Measurements from ENCODE around the gene DOK5.
A peak's percentile ranks its signal among the peaks of the same experiment; 100 is the strongest.

DOK5 gene

DNA sequence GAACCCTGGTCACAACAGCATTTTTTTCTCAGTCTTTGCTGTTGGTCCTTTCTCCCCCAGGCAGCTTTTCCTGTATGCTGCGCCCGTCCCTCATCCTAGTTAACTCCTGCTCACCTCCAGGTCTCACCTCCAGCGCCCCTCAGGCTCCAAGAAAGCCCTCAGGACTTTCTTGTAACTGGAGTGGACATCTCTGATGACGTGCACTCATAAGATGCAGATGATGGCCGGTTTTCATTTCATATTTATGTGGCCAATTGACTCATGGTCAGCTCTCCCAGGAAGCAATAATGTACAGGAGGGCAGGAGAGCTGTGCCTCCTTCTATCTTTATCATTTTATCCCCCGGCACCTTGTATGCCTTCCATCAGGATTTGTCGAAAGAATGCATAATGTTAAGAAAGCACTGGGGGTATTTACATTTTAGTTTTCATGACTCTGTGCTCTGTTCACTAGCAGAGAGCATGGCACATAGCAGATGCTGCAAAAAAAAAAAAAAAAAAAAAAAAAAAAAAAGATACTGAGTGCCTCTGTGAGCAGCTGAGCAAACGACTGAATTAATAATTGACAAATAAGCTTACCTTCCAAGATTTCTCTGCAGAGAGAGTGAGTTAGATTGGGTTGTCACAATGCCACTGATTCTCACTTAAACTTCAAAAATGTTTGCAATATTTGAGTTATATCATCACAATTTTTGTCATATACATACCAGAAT, 170.2 kb downstream of the DOK5 start:
- no peak for DNase-seq (ENCODE audit: low read depth in 3 of 3)

DNA sequence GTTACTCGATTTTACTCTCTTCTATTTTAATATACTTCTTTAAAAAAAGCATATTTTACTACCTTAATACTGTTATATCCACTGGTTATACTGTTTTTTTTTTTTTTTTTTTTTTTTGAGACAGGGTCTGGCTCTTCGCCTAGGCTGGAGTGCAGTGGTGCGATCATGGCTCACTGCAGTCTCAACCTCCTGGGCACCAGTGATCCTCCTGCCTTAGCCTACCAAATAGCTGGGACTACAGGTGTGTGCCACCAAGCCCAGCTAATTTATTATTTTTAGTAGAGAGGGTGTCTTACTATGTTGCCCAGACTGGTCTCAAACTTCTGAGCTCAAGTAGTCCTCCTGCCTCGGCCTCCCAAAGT, 170.7 kb downstream of the DOK5 start:
- no peak for DNase-seq (ENCODE audit: low read depth in 3 of 3)

GRCh38 chr20:54648421-54649142, 173.2 kb downstream of the DOK5 start:
- DNase-seq (ENCODE audit: low read depth in 3 of 3) = no peak

- peak; percentile 52 to 62 (median 53) for DNase-seq (ENCODE audit: low read depth in 3 of 3)
These were observed 174.1 kb downstream of the DOK5 start for GRCh38 chr20:54649511-54649962.

DNA sequence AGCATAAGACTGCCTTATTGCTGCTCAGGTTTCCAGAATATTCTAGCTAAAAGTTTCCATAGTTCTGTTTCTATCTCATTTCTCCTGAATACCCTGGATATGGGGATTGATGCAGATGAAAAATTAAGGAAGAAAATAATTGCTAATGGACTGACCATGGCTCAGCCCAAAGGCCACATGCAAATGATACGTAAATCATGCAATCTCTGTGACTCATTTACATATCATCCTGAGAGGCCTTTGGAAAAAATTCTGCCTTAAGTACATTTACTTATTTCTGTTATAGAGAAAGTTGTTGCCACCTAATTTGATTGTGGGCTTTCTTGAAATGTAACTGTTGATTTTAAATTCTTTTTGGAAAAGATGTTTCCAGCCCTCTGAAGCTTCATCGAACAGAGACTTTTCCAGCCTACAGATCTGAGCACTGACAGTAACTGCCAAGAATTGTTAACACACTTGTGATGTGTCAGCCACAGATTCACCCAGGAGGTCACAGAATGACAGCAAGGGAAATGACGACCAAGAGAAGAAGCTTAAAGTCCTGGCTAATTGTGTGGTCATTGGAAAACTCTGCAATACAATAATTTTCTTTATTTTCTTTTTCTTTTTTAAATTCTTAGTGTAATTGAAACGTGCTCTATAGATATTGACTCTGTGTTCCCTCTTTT, 174.8 kb downstream of the DOK5 start:
- no peak for DNase-seq (ENCODE audit: low read depth in 3 of 3)

GRCh38 chr20:54651252-54651651, 175.9 kb downstream of the DOK5 start:
- no peak for DNase-seq (ENCODE audit: low read depth in 3 of 3)

- DNase-seq (ENCODE audit: low read depth in 3 of 3) = no peak
These were observed 179.1 kb downstream of the DOK5 start for GRCh38 chr20:54654450-54654849.

DNA sequence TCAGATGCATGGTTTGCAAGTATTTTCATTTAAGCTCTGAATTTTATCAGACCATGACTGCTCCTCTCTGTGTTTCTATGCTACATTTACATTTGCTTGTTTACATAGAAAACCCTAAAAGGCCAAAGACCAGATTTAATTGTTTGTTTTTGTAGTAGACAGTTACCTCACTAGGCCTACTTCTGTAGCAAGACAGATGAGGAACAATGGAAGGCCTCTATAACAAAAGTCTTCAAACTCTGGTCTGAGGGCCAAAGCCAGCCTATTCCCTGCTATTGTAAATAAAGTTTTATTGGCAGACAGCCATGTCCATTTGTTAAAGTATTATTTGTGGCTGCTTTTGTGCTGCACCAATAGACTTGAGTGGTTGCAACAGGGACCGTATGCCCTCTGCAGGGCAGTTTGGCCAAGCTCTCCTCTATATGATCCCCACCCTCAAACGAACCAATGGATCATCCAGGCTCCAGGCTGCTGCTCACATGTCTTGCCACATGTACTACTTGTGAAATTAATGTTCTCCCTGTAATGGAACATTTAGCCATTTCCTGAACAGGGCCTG, 182.0 kb downstream of the DOK5 start:
- DNase-seq (ENCODE audit: low read depth in 3 of 3) = no peak

DNA sequence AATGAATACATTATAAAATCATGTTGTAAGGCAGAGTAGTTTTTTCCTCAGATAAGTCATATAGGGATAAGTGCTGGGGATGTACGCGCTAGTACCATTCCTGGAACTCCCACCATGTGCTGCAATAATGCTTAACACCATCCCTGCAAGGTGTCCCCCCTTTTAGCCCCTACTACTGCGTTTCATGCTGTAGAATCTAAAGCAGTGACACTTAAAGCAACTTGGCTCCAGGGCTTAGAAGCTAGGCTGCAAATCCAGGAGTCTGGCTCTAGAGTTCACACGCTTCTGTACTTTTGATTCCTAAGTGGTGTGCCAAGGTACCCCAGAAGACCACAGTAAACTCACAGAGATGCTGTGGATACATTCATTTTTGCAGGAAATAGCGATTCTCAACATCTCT, 183.1 kb downstream of the DOK5 start:
- no peak for DNase-seq (ENCODE audit: low read depth in 3 of 3)

- DNase-seq (ENCODE audit: low read depth in 3 of 3) = no peak
These were observed 185.9 kb downstream of the DOK5 start for GRCh38 chr20:54661265-54661664.

GRCh38 chr20:54661880-54662465, 186.6 kb downstream of the DOK5 start:
- no peak for DNase-seq (ENCODE audit: low read depth in 3 of 3)

DNA sequence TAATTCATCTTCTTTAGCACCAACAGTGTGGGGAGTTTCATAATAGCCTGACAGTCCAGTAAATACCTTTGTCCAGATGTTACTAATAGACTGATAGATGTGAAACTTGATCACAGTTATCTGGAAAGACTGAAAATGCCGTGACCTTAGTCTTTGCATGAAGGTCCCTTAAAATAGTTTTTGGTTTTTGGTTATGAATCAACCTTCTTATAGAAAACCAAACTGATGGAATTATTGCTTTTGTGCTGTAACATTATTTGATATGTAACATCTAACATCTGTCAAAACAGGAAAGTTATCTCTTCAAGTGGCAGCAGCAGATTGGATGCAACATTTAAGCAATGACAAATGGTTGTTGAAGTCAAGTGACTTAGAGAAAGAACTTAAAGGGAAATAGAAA, 190.4 kb downstream of the DOK5 start:
- no peak for DNase-seq (ENCODE audit: low read depth in 3 of 3)

DNA sequence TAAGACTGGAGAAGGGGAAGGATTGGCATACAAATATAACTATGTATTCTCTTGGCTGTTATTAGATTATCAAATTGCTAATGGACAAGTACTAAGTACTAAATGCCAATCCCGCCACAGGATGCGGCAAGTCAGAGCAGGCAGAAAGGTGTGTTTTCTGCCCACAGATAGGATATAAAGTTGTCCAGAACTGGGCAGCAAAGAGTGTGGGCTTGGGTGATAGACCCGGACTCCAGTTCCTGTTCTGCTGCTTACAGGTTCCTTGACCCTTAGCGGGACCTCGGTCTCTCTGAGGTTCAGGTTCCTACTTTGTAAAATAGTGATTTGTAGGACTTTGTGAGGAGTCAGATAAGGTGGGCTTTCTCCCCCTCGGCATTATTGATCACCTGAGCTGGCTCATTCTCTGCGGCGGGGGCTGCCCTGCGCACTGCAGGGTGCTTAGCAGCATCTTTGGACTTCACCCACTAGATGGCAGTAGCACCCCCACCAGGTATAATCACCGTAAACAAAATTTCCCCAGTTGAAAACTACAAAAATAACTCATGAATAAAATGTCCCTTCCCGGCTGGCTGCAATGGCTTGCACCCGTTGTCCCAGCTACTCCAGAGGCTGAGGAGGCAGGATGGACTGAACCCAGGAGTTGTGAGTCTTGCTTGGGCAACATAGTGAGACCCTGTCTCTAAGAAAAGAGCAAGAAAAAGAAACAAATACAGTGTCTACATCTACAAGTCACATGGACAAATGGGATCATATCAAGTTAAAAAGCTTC, 193.1 kb downstream of the DOK5 start:
- peak; percentile 4 to 16 (median 8) for DNase-seq (ENCODE audit: low read depth in 3 of 3)

DNA sequence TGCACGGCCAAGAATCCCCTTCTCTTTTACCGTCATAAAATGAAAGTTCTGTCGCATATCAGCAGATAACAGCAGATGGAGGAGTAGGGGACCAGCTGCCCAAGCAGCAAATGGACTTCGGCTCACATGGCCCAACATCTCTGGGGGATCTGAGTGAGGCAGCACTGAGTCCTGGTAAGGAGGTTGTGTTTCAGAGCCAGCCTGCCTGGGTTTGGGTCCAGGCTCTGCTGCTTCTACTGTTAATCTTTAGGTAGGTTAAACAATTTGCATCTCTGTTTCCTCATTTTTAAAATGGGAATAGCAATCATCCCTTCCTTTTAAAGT, 193.6 kb downstream of the DOK5 start:
- no peak for DNase-seq (ENCODE audit: low read depth in 3 of 3)

DNA sequence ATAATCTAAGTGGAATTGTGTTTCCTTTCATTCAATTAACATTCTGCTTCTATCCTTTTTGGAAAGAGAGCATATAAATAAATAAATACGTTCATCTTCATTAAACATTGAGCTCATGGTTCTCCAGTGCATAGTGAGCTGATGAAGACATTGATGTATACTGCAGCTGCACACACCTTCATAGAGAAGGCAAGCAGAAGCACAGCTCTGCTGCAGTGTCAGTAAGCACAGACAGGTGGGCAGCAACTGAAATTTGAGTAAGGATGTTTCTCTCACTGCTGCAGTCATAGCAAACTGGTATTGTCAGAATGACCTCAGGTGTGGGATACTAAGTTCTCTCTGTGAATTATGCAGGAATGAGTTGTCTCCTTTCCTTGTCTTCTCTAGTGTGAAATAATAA, 202.9 kb downstream of the DOK5 start:
- DNase-seq (ENCODE audit: low read depth in 3 of 3) = no peak

DNA sequence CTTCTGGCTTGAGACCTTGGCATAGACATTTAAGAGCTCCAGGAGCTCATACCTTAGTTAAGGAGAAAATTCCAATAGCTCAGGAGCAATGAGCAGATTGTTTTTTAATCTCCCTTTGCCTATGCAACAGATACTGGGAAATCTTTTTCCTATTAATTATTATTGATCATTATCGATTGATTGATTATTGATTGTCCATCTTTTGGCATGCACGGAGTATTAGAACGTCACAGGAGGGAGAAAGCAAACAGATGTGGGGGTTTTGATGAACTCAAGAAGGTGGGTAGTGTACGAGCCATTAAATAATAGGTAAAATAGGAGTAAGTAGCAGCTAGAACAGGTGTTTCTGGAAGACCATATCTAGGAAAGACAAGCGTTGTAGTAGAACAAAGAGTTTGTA, 205.0 kb downstream of the DOK5 start:
- DNase-seq (ENCODE audit: low read depth in 3 of 3) = no peak

- DNase-seq (ENCODE audit: low read depth in 3 of 3) = peak in 1 of 3 experiments; percentile 7
These were observed 205.7 kb downstream of the DOK5 start for GRCh38 chr20:54680872-54681619.

- DNase-seq (ENCODE audit: low read depth in 3 of 3) = no peak
These were observed 206.5 kb downstream of the DOK5 start for GRCh38 chr20:54681869-54682268.

DNA sequence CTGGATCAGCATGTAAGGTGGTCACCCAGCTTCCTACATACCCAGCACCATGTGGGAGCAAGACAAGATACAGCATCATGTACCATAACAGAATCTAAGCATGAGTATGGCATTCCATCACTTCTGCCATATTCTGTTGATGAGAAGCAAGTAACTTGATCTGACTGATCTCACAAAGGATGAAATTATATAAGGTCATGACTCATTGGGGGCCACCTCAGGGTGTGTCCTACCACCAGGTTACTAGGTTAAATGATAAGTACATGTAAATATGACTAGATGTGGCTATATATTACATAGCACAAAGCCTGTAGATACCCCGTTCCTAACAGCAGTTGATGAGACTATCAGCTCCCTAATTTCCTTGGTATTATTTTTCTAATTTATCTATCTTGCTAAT, 213.1 kb downstream of the DOK5 start:
- no peak for DNase-seq (ENCODE audit: low read depth in 3 of 3)

DNA sequence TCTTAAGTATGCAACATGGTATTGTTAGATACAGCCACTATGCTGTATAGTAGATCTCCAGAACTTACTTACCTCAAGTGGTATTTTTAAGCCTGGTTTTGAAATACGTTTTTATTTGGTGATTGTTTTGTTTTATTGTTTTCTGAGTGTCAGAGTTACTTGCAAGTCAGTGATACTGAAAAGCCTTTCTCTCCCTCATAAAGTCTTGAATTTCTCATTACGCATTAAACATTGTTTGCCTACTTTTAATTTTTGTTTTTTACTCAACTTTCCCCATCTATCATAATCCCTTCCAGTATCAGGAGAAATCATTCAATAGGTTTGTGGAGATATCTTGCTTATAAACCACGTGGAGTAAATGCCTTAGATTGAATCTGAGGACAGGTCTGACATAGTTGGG, 214.9 kb downstream of the DOK5 start:
- no peak for DNase-seq (ENCODE audit: low read depth in 3 of 3)

GRCh38 chr20:54691327-54691726, 215.9 kb downstream of the DOK5 start:
- DNase-seq (ENCODE audit: low read depth in 3 of 3) = no peak

Measured in stimulated activated CD4-positive, alpha-beta T cell treated with anti-CD3 and anti-CD28 coated beads, TNF-alpha, amount 100 ng/mL, for 24 hours (primary cell).